HepG2 (cell line): ENCODE measurements around the gene ATRNL1. TPM values are rescaled to one million over a fixed set of nuclear protein-coding genes. Genes with fewer than 3 reads are reported as not detected.

Experiments used
- ATAC-seq: fragments of 200-7000 bp; cut with Tn5 transposase; 3 replicates; pipeline ENCODE4 v1.9.1; 2020; ENCODE audit warnings: mild to moderate bottlenecking, moderate library complexity
- BruUV-seq: library from RNA; stranded (reverse); fragments of 400-500 nt; replicated peaks from 2 replicates; lab custom pipeline; 2021; lab: Mats Ljungman, UMichigan
- CTCF ChIA-PET: fragments of 300-600 bp; formaldehyde crosslinking; extraction: SDS; loops from one replicate; lab custom pipeline; 2021; ENCODE audit warnings: low total read pairs, inconsistent platforms, low intra/inter-chr PET ratio; lab: Yijun Ruan, JAX
- POLR2A ChIA-PET: fragments of 350-600 bp; sonication (Branson Sonifier 250); formaldehyde crosslinking; loops from one replicate; lab custom pipeline; 2020; ENCODE audit warnings: antibody characterized with exemption, inconsistent platforms; lab: Yijun Ruan, JAX
- DNase-seq: peaks from one replicate; pipeline ENCODE4 v3.0.0-alpha.2; 2015; ENCODE audit warnings: low spot score
- FAIRE-seq: peaks from 3 replicates; lab custom pipeline; 2011; peaks lifted over from hg19 to GRCh38; lab: Jason Lieb, UNC
- H2AFZ ChIP-seq: one replicate; pipeline ENCODE4 v1.6.1; 2011; ENCODE audit warnings: low read length, inconsistent platforms
- H3K27ac ChIP-seq: fragments of 300-600 bp; 3 replicates; pipeline ENCODE4 v1.8.0; 2011; ENCODE audit warnings: mixed run types, mild to moderate bottlenecking, mixed read lengths, low read length, inconsistent platforms; ENCODE audit not compliant: insufficient read depth; ENCODE audit errors: extremely low read length
- H3K27me3 ChIP-seq, 2 experiments: fragments of 200-600 bp in 1 of 2; 2 replicates in 1 of 2; 3 replicates in 1 of 2; pipeline versions ENCODE4 v1.6.0 to v1.8.0; 2011; ENCODE audit warnings: low read length in 2 of 2, mild to moderate bottlenecking in 2 of 2, moderate library complexity in 2 of 2, inconsistent platforms in 1 of 2; ENCODE audit not compliant: insufficient read depth in 2 of 2, control insufficient read depth in 1 of 2
- H3K36me3 ChIP-seq, 2 experiments: fragments of 200-600 bp in 1 of 2; replicated peaks in 1 of 2; 2 replicates in 1 of 2; 3 replicates in 1 of 2; pipeline versions ENCODE4 v1.5.1 to v1.8.0; 2011; ENCODE audit warnings: low read length in 2 of 2, inconsistent platforms in 1 of 2; ENCODE audit not compliant: insufficient read depth in 2 of 2, control insufficient read depth in 1 of 2
- H3K4me1 ChIP-seq: 2 replicates; pipeline ENCODE4 v1.5.1; 2012; ENCODE audit warnings: low read length, inconsistent platforms; ENCODE audit not compliant: insufficient read depth
- H3K4me2 ChIP-seq: 2 replicates; pipeline ENCODE4 v1.6.0; 2011; ENCODE audit warnings: low read depth, low read length, inconsistent platforms
- H3K4me3 ChIP-seq, 3 experiments: fragments of 200-600 bp in 1 of 3; sonication (generic), shearing (Covaris generic) in 1 of 3; replicated peaks in 1 of 3; 2 replicates each; pipeline ENCODE4 v1.5.1; 2011 to 2016; ENCODE audit warnings: low read length in 3 of 3, inconsistent platforms in 2 of 3, low read depth in 2 of 3, mild to moderate bottlenecking in 2 of 3, control low read depth in 1 of 3, mixed read lengths in 1 of 3; ENCODE audit not compliant: insufficient read depth in 1 of 3
- H3K79me2 ChIP-seq: one replicate; pipeline ENCODE4 v1.6.1; 2011; ENCODE audit warnings: low read length, inconsistent platforms; ENCODE audit not compliant: insufficient read depth
- H3K9ac ChIP-seq: 2 replicates; pipeline ENCODE4 v1.6.0; 2011; ENCODE audit warnings: mild to moderate bottlenecking, low read depth, low read length, inconsistent platforms; ENCODE audit not compliant: insufficient read depth
- H3K9me3 ChIP-seq: 2 replicates; pipeline ENCODE4 v1.5.1; 2012; ENCODE audit warnings: mild to moderate bottlenecking, low read length
- H4K20me1 ChIP-seq: 2 replicates; pipeline ENCODE4 v1.6.0; 2011; ENCODE audit warnings: inconsistent platforms, mild to moderate bottlenecking, low read length, moderate library complexity; ENCODE audit not compliant: insufficient read depth
- FOXO1 ChIP-seq: sonication (generic); formaldehyde crosslinking; IDR thresholded peaks from 2 replicates; pipeline ENCODE4 v1.4.0; 2020; ENCODE audit warnings: missing genetic modification reagents
- HCFC1 ChIP-seq: fragments of 150-350 bp; IDR thresholded peaks from 2 replicates; pipeline ENCODE4 v1.6.1; 2014; ENCODE audit warnings: low read depth, low read length
- HOXA7 ChIP-seq: sonication (generic); formaldehyde crosslinking; IDR thresholded peaks from 2 replicates; pipeline ENCODE4 v1.8.1; 2022; ENCODE audit warnings: mild to moderate bottlenecking, missing genetic modification reagents, moderate library complexity
- MIER2 ChIP-seq: IDR thresholded peaks from 2 replicates; pipeline ENCODE4 v1.6.1; 2016; ENCODE audit warnings: missing biosample characterization, missing genetic modification reagents
- NCOA2 ChIP-seq: sonication (generic); formaldehyde crosslinking; IDR thresholded peaks from 2 replicates; pipeline ENCODE4 v1.8.0; 2022; ENCODE audit warnings: inconsistent platforms
- NR2F2 ChIP-seq: IDR thresholded peaks from 2 replicates; pipeline ENCODE4 v1.6.1; 2012; ENCODE audit warnings: low read depth, inconsistent platforms, borderline replicate concordance
- RBFOX2 ChIP-seq: fragments of 200-400 bp; formaldehyde crosslinking; IDR thresholded peaks from 2 replicates; pipeline ENCODE4 v1.6.1; 2017; ENCODE audit warnings: low read depth, mild to moderate bottlenecking, low read length
- TCF12 ChIP-seq, 2 experiments: fragments of 450-650 bp in 1 of 2; sonication (generic) in 1 of 2; formaldehyde crosslinking in 1 of 2; IDR thresholded peaks; 2 replicates each; pipeline versions ENCODE4 v1.6.1 to v1.8.0; 2017 to 2022; ENCODE audit warnings: antibody characterized with exemption in 1 of 2, mild to moderate bottlenecking in 1 of 2, missing genetic modification reagents in 1 of 2, moderate library complexity in 1 of 2
- TOE1 ChIP-seq: sonication (generic); formaldehyde crosslinking; IDR thresholded peaks from 2 replicates; pipeline ENCODE4 v1.4.0; 2020; ENCODE audit warnings: mild to moderate bottlenecking, missing genetic modification reagents
- ZBTB1 ChIP-seq: sonication (generic); formaldehyde crosslinking; IDR thresholded peaks from 2 replicates; pipeline ENCODE4 v1.4.0; 2020; ENCODE audit warnings: missing genetic modification reagents, borderline replicate concordance
- ZBTB21 ChIP-seq: sonication (generic); formaldehyde crosslinking; IDR thresholded peaks from 2 replicates; pipeline ENCODE4 v1.4.0; 2020; ENCODE audit warnings: missing genetic modification reagents
- ZBTB38 ChIP-seq: sonication (generic); formaldehyde crosslinking; IDR thresholded peaks from 2 replicates; pipeline ENCODE4 v1.5.1; 2020; ENCODE audit warnings: mild to moderate bottlenecking, missing genetic modification reagents
- ZFP36 ChIP-seq: fragments of 150-350 bp; IDR thresholded peaks from 2 replicates; pipeline ENCODE4 v1.6.1; 2018; ENCODE audit warnings: borderline replicate concordance, low read length, low read depth; ENCODE audit not compliant: partially characterized antibody
- ZNF143 ChIP-seq: sonication (generic); formaldehyde crosslinking; IDR thresholded peaks from 2 replicates; pipeline ENCODE4 v1.4.0; 2020; ENCODE audit warnings: missing genetic modification reagents
- ZNF530 ChIP-seq: sonication (generic); formaldehyde crosslinking; IDR thresholded peaks from 2 replicates; pipeline ENCODE4 v1.5.0; 2020; ENCODE audit warnings: low read depth, mild to moderate bottlenecking, missing genetic modification reagents
- ZNF556 ChIP-seq: sonication (generic); formaldehyde crosslinking; IDR thresholded peaks from 2 replicates; pipeline ENCODE4 v1.4.0; 2020; ENCODE audit warnings: mild to moderate bottlenecking, missing genetic modification reagents, borderline replicate concordance
- ZNF564 ChIP-seq: sonication (generic); formaldehyde crosslinking; IDR thresholded peaks from 2 replicates; pipeline ENCODE4 v1.8.1; 2023; ENCODE audit warnings: mild to moderate bottlenecking, missing genetic modification reagents
- ZNF782 ChIP-seq: sonication (generic); formaldehyde crosslinking; IDR thresholded peaks from 2 replicates; pipeline ENCODE4 v1.4.0; 2020; ENCODE audit warnings: missing genetic modification reagents, mild to moderate bottlenecking, borderline replicate concordance
- WGBS: methylation state at CpG from one replicate; pipeline ENCODE4 v1.1.6; 2017; ENCODE audit warnings: low lambda C conversion rate; 5-methylcytosine and 5-hydroxymethylcytosine counted together
- in situ Hi-C: cut with HindIII; loops from 2 replicates; pipeline ENCODE4 v1.10.0; 2017; ENCODE audit warnings: low pct_unique_long_range_greater_than_20kb; ENCODE audit not compliant: extremely low pct_ligation_motif_present
- intact Hi-C: fragments of 100-400 bp; cut with micrococcal nuclease; formaldehyde crosslinking; loops from one replicate; pipeline ENCODE4 v1.10.0; 2022; ENCODE audit not compliant: unreplicated experiment
- polyA plus RNA-seq, 8 experiments: library from polyadenylated mRNA; depleted of rRNA in 3 of 8; stranded (reverse) in 7 of 8; unstranded in 1 of 8; fragments of >200 nt; fragmentation: Illumina TruSeq in 4 of 8; extraction: Trizol in 4 of 8; gene quantifications; 2 replicates each; pipeline versions ENCODE4 v1.2.1 to v1.2.3, GENCODE V29; 2011 to 2016; ENCODE audit warnings: low read depth in 4 of 8, missing spikeins in 1 of 8, mixed read lengths in 1 of 8; ENCODE audit not compliant: insufficient read depth in 1 of 8
- total RNA-seq, 5 experiments: library from RNA; depleted of rRNA; stranded (reverse); fragments of >200 nt; fragmentation: Illumina TruSeq; extraction: Trizol; gene quantifications; 2 replicates each; pipeline ENCODE4 v1.2.3, GENCODE V29; 2016; ENCODE audit warnings: low read depth in 1 of 5
- TF ChIP-seq, protein P1 (sequence below): sonication (generic); formaldehyde crosslinking; IDR thresholded peaks from 2 replicates; pipeline ENCODE4 v1.4.0; 2020; ENCODE audit warnings: missing genetic modification reagents

Gene ATRNL1
- total and polyA plus RNA-seq, 2 of the 13 experiments (the other 11 are each of a cell fraction or from before 2014, with no cell fraction given), result 0.04 TPM; not detected in 1

GRCh38 chr10:115503546-115503945 lies 410.4 kb downstream of the ATRNL1 start:
- peaks cover 64% of the 10 kb centered on the region for H3K9me3 ChIP-seq
- no peak overlapping the region for H2AFZ ChIP-seq
- H3K27me3 ChIP-seq, result no peaks in the 10 kb centered on the region
- ATAC-seq (no peak), DNase-seq (no peak), FAIRE-seq (no peak)
- POLR2A ChIA-PET, result no interaction called here
- TF ChIP-seq ZFP36 (peak; percentile 61), ZNF530 (CRISPR knock-in tag) (no peak)
- no peaks in the 10 kb centered on the region for H3K36me3 ChIP-seq
- BruUV-seq, result no TSS peak
- CTCF ChIA-PET, result no interaction called here
- no peaks in the 10 kb centered on the region for H3K79me2 ChIP-seq
- intact Hi-C loops (no loop called here), in situ Hi-C loops (no loop called here)
- H3K27ac ChIP-seq, result no peak overlapping the region
- H3K4me1 ChIP-seq, result no peaks in the 10 kb centered on the region
- H4K20me1 ChIP-seq, result no peaks in the 10 kb centered on the region
- no peak overlapping the region for H3K4me3 ChIP-seq
- no peak overlapping the region for H3K4me2 ChIP-seq
- no peak overlapping the region for H3K9ac ChIP-seq

- CTCF ChIA-PET, result no interaction called here
- no peak for DNase-seq
- intact Hi-C loops, result no loop called here
- H3K9ac ChIP-seq, result no peak overlapping the region
- FAIRE-seq, result no peak
- no TSS peak for BruUV-seq
- no peaks in the 10 kb centered on the region for H3K4me1 ChIP-seq
- WGBS, result 42% methylated on average over 2 of the region's 2 CpGs
- TF ChIP-seq ZBTB38 (CRISPR knock-in tag) (no peak), ZBTB1 (no peak), HOXA7 (CRISPR knock-in tag) (no peak), NCOA2 (CRISPR knock-in tag) (no peak), RBFOX2 (no peak), HCFC1 (no peak), ZNF564 (CRISPR knock-in tag) (no peak), TCF12 (IDR thresholded peaks at IDR 0.05) (no peak), TCF12 (CRISPR knock-in tag; IDR thresholded peaks at IDR 0.05) (no peak), ZNF782 (no peak), MIER2 (CRISPR knock-in tag) (no peak), NR2F2 (no peak), TOE1 (no peak), FOXO1 (CRISPR knock-in tag) (no peak), ZNF143 (CRISPR knock-in tag) (no peak), ZBTB21 (CRISPR knock-in tag) (no peak), ZNF556 (no peak)
- TF ChIP-seq, protein P1, sequence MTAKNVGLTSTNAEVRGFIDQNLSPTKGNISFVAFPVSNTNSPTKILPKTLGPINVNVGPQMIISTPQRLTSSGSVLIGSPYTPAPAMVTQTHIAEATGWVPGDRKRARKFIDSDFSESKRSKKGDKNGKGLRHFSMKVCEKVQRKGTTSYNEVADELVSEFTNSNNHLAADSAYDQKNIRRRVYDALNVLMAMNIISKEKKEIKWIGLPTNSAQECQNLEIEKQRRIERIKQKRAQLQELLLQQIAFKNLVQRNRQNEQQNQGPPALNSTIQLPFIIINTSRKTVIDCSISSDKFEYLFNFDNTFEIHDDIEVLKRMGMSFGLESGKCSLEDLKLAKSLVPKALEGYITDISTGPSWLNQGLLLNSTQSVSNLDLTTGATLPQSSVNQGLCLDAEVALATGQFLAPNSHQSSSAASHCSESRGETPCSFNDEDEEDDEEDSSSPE, result no peak
- TF ChIP-seq, all 625 proteins: peak for 0
- no peak for ATAC-seq
- Histone ChIP-seq H3K4me2 (no peak overlapping the region), H3K27me3 (no peaks in the 10 kb centered on the region), H2AFZ (no peak overlapping the region), H3K9me3 (peaks cover 30% of the 10 kb centered on the region), H3K36me3 (no peaks in the 10 kb centered on the region), H3K27ac (no peak overlapping the region), H3K4me3 (no peak overlapping the region), H3K79me2 (no peaks in the 10 kb centered on the region), H4K20me1 (no peaks in the 10 kb centered on the region)
- in situ Hi-C loops, result no loop called here
- POLR2A ChIA-PET, result no interaction called here
Observed at GRCh38 chr10:115514895-115515294, 421.7 kb downstream of the ATRNL1 start.
